K562 (cell line): Measurements from ENCODE around the gene RACK1. TPM values are rescaled to one million over a fixed set of nuclear protein-coding genes. Genes with fewer than 3 reads are reported as not detected.

Experiments used
- AFF4 ChIP-seq: sonication (generic); formaldehyde crosslinking; IDR thresholded peaks from 2 replicates; pipeline ENCODE4 v1.8.0; 2023; ENCODE audit warnings: mild to moderate bottlenecking, missing genetic modification reagents
- CXXC5 ChIP-seq: fragments of 250-450 bp; sonication (Bioruptor Pico); IDR thresholded peaks from 2 replicates; pipeline ENCODE4 v1.8.0; 2022; ENCODE audit warnings: inconsistent platforms, mild to moderate bottlenecking, moderate library complexity
- FOXK1 ChIP-seq: sonication (generic); formaldehyde crosslinking; IDR thresholded peaks from 2 replicates; pipeline ENCODE4 v1.8.0; 2022; ENCODE audit warnings: missing genetic modification reagents, mild to moderate bottlenecking, borderline replicate concordance
- HDAC1 ChIP-seq, 2 experiments: fragments of 450-650 bp; IDR thresholded peaks; 2 replicates each; pipeline ENCODE4 v1.6.1; 2016 to 2017; ENCODE audit warnings: inconsistent platforms in 1 of 2, mild to moderate bottlenecking in 1 of 2, moderate library complexity in 1 of 2
- MBD2 ChIP-seq: sonication (generic); IDR thresholded peaks from 2 replicates; pipeline ENCODE4 v1.6.1; 2016; ENCODE audit warnings: low read depth, borderline replicate concordance
- MYC ChIP-seq, 2 experiments: fragments of 250-450 bp in 1 of 2; sonication (Bioruptor Pico) in 1 of 2; IDR thresholded peaks; 2 replicates each; pipeline versions ENCODE4 v1.5.1 to v1.6.1; 2012 to 2021; ENCODE audit warnings: low read depth in 2 of 2, borderline replicate concordance in 1 of 2, improper control_type of control experiment in 1 of 2, low read length in 1 of 2, mild to moderate bottlenecking in 1 of 2, moderate library complexity in 1 of 2
- SMAD1 ChIP-seq: fragments of 150-350 bp; IDR thresholded peaks from 2 replicates; pipeline ENCODE4 v1.6.1; 2014; ENCODE audit warnings: low read length, low read depth; ENCODE audit not compliant: partially characterized antibody
- TBL1XR1 ChIP-seq, 2 experiments: IDR thresholded peaks; 2 replicates each; pipeline ENCODE4 v1.6.1; 2012; ENCODE audit warnings: improper control_type of control experiment in 2 of 2, low read length in 2 of 2, mild to moderate bottlenecking in 1 of 2
- THAP7 ChIP-seq: fragments of 250-450 bp; sonication (Bioruptor Pico); IDR thresholded peaks from 2 replicates; pipeline ENCODE4 v1.5.0; 2021
- THRAP3 ChIP-seq: fragments of 450-650 bp; IDR thresholded peaks from 2 replicates; pipeline ENCODE4 v1.6.1; 2016; ENCODE audit warnings: mild to moderate bottlenecking, inconsistent platforms, borderline replicate concordance
- ZBED1 ChIP-seq: IDR thresholded peaks from 2 replicates; pipeline ENCODE4 v1.6.1; 2014
- ZC3H8 ChIP-seq: fragments of 450-650 bp; IDR thresholded peaks from 2 replicates; pipeline ENCODE4 v1.6.1; 2017
- ZNF165 ChIP-seq: fragments of 250-450 bp; sonication (Bioruptor Pico); IDR thresholded peaks from 2 replicates; pipeline ENCODE4 v1.4.0; 2020; ENCODE audit warnings: borderline replicate concordance
- ZNF41 ChIP-seq: fragments of 250-450 bp; sonication (Bioruptor Pico); conservative IDR thresholded peaks from 2 replicates; pipeline ENCODE4 v1.4.0; 2020; ENCODE audit warnings: mild to moderate bottlenecking
- ZNF76 ChIP-seq: fragments of 250-450 bp; sonication (Bioruptor Pico); IDR thresholded peaks from 2 replicates; pipeline ENCODE4 v1.4.0; 2020; ENCODE audit warnings: mild to moderate bottlenecking, moderate library complexity, borderline replicate concordance
- ZNF780A ChIP-seq: fragments of 250-450 bp; sonication (Bioruptor Pico); IDR thresholded peaks from 2 replicates; pipeline ENCODE4 v1.5.0; 2021; ENCODE audit warnings: mild to moderate bottlenecking
- ZZZ3 ChIP-seq: fragments of 450-650 bp; IDR thresholded peaks from 2 replicates; pipeline ENCODE4 v1.6.1; 2016; ENCODE audit warnings: antibody characterized with exemption, mild to moderate bottlenecking, moderate library complexity
- polyA plus RNA-seq, 8 experiments: library from polyadenylated mRNA; depleted of rRNA in 4 of 8; stranded (reverse) in 5 of 8; unstranded in 3 of 8; fragments of >200 nt; fragmentation: Nextera tagmentation in 2 of 8; fragmentation: Illumina TruSeq in 1 of 8; extraction: Ambion mirVana in 2 of 8; extraction: Trizol in 1 of 8; gene quantifications; 2 replicates each; pipeline versions ENCODE4 v1.2.1 to v1.2.3, GENCODE V29; 2011 to 2014; ENCODE audit warnings: inconsistent platforms in 1 of 8, missing spikeins in 1 of 8
- total RNA-seq, 7 experiments: library from RNA; depleted of rRNA in 6 of 7; stranded (reverse); fragments of >200 nt in 6 of 7; fragmentation: Illumina TruSeq in 2 of 7; extraction: Trizol in 2 of 7; gene quantifications; 2 replicates each; pipeline versions ENCODE4 v1.2.1 to v1.2.3, GENCODE V29; 2011 to 2021; ENCODE audit warnings: low replicate concordance in 1 of 7
- TF ChIP-seq, protein P1 (sequence below): fragments of 450-650 bp; IDR thresholded peaks from 2 replicates; pipeline ENCODE4 v1.7.1; 2018; ENCODE audit warnings: mild to moderate bottlenecking, low read depth; ENCODE audit not compliant: partially characterized antibody
- TF ChIP-seq, protein P2 (sequence below): fragments of 450-650 bp; IDR thresholded peaks from 2 replicates; pipeline ENCODE4 v1.6.1; 2014; ENCODE audit warnings: low read depth, mild to moderate bottlenecking, moderate library complexity, borderline replicate concordance

The RACK1 gene
- total and polyA plus RNA-seq, 9 of the 15 experiments (the other 6 are each of a cell fraction or from before 2014, with no cell fraction given) = 2,303 to 5,311 (median 3,833) TPM

GRCh38 chr5:181223058-181223728 lies 20.5 kb downstream of the RACK1 start, which contains the start of gene TRIM41 (continued):
- TF ChIP-seq AFF4 (CRISPR knock-in tag) (peak; percentile 73; the same call in 1 of the 2 replicates), THAP7 (CRISPR knock-in tag) (no peak), ZBED1 (no peak; the same call in 1 of the 2 replicates), ZC3H8 (no peak), MBD2 (peak; percentile 74), FOXK1 (CRISPR knock-in tag) (peak; percentile 90; the same call in 1 of the 2 replicates), MYC (IDR thresholded peaks at IDR 0.05; ENCODE audit: low read depth, low read length) (peak; percentile 53), MYC (CRISPR knock-in tag; IDR thresholded peaks at IDR 0.05; ENCODE audit: borderline replicate concordance, low read depth) (0 out of 2 replicates have a peak, but pooled peaks have one; percentile 47), ZNF76 (CRISPR knock-in tag) (peak; percentile 71; the same call in 1 of the 2 replicates), CXXC5 (CRISPR knock-in tag) (peak; percentile 88), HDAC1 (IDR thresholded peaks at IDR 0.05) (peak in 1 of 2 experiments; percentile 66; a peak in 2 of 4 replicates), ZNF165 (CRISPR knock-in tag) (0 out of 2 replicates have a peak, but pooled peaks have one; percentile 67), TBL1XR1 (IDR thresholded peaks at IDR 0.05; ENCODE audit: low read length in 2 of 2) (peak in 1 of 2 experiments; percentile 23; a peak in 2 of 4 replicates), ZZZ3 (peak; percentile 97), ZNF41 (CRISPR knock-in tag) (0 out of 2 replicates have a peak, but pooled peaks have one; percentile 32), THRAP3 (peak; percentile 35; the same call in 1 of the 2 replicates), SMAD1 (peak; percentile 26), ZNF780A (CRISPR knock-in tag) (no peak)
- TF ChIP-seq, protein P1, sequence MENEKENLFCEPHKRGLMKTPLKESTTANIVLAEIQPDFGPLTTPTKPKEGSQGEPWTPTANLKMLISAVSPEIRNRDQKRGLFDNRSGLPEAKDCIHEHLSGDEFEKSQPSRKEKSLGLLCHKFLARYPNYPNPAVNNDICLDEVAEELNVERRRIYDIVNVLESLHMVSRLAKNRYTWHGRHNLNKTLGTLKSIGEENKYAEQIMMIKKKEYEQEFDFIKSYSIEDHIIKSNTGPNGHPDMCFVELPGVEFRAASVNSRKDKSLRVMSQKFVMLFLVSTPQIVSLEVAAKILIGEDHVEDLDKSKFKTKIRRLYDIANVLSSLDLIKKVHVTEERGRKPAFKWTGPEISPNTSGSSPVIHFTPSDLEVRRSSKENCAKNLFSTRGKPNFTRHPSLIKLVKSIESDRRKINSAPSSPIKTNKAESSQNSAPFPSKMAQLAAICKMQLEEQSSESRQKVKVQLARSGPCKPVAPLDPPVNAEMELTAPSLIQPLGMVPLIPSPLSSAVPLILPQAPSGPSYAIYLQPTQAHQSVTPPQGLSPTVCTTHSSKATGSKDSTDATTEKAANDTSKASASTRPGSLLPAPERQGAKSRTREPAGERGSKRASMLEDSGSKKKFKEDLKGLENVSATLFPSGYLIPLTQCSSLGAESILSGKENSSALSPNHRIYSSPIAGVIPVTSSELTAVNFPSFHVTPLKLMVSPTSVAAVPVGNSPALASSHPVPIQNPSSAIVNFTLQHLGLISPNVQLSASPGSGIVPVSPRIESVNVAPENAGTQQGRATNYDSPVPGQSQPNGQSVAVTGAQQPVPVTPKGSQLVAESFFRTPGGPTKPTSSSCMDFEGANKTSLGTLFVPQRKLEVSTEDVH = peak; percentile 91
- TF ChIP-seq, protein P2, sequence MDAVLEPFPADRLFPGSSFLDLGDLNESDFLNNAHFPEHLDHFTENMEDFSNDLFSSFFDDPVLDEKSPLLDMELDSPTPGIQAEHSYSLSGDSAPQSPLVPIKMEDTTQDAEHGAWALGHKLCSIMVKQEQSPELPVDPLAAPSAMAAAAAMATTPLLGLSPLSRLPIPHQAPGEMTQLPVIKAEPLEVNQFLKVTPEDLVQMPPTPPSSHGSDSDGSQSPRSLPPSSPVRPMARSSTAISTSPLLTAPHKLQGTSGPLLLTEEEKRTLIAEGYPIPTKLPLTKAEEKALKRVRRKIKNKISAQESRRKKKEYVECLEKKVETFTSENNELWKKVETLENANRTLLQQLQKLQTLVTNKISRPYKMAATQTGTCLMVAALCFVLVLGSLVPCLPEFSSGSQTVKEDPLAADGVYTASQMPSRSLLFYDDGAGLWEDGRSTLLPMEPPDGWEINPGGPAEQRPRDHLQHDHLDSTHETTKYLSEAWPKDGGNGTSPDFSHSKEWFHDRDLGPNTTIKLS = peak; percentile 98
